Astrocyte of the cerebellum (primary cell): Measurements from ENCODE around the gene COMMD7.

Experiments
- DNase-seq: peaks from one replicate; pipeline ENCODE4 v3.0.0-alpha.2; 2011; ENCODE audit warnings: low read depth
- H3K4me3 ChIP-seq: 2 replicates; pipeline ENCODE4 v1.5.1; 2011; ENCODE audit warnings: mild to moderate bottlenecking, low read depth, low read length, moderate library complexity
- CTCF ChIP-seq: IDR thresholded peaks from 2 replicates; pipeline ENCODE4 v1.5.1; 2012; ENCODE audit warnings: low read length, low read depth, moderate library complexity, mild to moderate bottlenecking; ENCODE audit errors: missing control alignments
- in situ Hi-C: cut with HindIII; loops from 2 replicates; pipeline ENCODE4 v1.10.0; 2017; ENCODE audit warnings: low sequenced_read_pairs

Gene COMMD7

DNA sequence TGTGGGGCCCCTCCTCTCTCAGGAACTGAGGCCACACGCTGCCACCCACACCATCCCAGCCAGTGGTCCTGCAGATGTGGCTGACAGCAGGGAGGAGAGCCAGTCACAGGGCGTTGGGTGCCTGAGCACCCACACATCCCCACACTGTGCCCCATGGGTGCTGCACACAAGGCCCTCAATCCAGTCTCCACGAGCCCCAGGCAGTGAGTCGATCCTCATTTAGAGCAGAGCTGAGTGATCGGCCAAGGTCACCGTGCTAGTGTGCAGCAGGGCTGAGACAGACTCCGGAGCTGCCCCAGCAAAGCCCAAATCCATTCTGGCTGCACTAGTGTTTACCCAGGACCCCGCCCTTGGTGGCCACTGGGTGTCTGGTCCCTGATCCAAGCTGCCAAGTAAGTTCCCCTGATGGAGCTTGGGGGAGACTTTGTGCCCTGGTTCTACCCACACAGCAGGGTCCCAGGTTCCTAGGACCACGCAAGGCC lies 78.5 kb downstream of the COMMD7 start:
- no peak for TF ChIP-seq CTCF
- in situ Hi-C loops = no loop called here
- no peak for DNase-seq
- H3K4me3 ChIP-seq = no peak overlapping the region

DNA sequence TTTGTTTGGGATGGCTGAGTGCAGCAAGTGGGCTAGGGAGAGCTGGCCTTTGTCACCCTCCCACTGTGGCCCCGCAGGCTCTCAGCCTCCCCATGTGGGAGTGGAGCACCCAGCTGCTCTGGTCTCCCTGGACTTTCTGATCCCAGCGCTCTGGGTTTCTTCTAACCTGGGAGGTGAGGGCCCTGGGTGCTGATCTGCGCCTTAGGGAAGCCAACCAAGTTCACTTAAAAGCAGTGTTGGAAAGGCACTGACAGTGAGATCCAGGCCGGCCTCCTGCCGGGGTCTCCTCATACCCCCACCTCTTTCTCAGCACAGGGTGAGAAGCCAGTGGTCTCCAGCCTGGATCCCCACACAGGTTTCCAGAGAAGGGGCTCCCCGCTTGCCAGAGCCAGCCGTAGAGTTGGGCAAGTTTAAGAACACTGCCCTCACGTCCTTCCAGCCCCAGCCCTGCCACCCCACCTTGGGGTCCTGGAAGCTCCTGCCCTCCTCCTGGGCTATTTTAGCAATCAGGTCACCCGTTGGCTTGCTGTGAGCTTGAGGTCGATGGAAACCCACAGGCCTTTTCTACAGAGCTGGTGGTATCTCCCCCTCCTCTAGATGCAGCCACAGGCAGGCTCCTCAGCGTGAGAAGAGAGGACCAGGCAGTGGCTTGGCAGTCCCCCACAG lies 79.1 kb downstream of the COMMD7 start:
- no peak overlapping the region for H3K4me3 ChIP-seq
- TF ChIP-seq CTCF = no peak
- DNase-seq = no peak
- in situ Hi-C loops = no loop called here

GRCh38 chr20:32663335-32664011 lies 79.8 kb downstream of the COMMD7 start:
- DNase-seq = no peak
- TF ChIP-seq CTCF = no peak
- H3K4me3 ChIP-seq = no peak overlapping the region
- in situ Hi-C loops = no loop called here

GRCh38 chr20:32661820-32662528 lies 81.3 kb downstream of the COMMD7 start:
- DNase-seq = no peak
- H3K4me3 ChIP-seq = no peak overlapping the region
- in situ Hi-C loops = no loop called here
- TF ChIP-seq CTCF = no peak

GRCh38 chr20:32660661-32661060 lies 82.6 kb downstream of the COMMD7 start:
- TF ChIP-seq CTCF = no peak
- no peak overlapping the region for H3K4me3 ChIP-seq
- no peak for DNase-seq
- in situ Hi-C loops = no loop called here

DNA sequence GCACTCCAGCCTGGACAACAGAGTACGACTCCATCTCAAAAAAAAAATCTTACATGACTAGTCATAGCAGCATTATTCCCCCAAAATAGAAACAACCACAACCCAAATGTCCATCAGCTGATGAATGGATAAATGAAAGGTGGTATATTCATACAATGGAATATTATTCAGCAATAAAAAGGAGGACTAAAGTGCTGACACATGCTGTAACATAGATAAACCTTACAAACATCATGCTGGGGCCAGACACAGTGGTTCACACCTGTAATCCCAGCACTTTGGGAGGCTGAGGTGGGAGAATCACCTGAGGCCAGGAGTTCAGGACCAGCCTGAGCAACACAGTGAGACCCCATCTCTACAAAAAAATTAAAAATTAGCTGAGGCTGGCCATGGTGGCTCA lies 86.4 kb downstream of the COMMD7 start:
- DNase-seq = no peak
- TF ChIP-seq CTCF = no peak
- no peak overlapping the region for H3K4me3 ChIP-seq
- in situ Hi-C loops = no loop called here
